SHP77 (cell line): ENCODE results near the gene STOML1.
"Not testable (repeated sequence)": the region's sequence is repeated elsewhere in the genome, so short reads cannot be mapped to it uniquely, and the experiment has no call there.

ENCODE experiments used
- DNase-seq, 2 experiments: peaks; one replicate each; lab custom pipeline; 2025; lab: John Stamatoyannopoulos, UW

Gene STOML1

GRCh38 chr15:73987250-73987649 is 4.8 kb downstream of the STOML1 start:
- DNase-seq: no peak

- no peak for DNase-seq
Measured at GRCh38 chr15:73986776-73987056, 5.4 kb downstream of the STOML1 start.

DNA sequence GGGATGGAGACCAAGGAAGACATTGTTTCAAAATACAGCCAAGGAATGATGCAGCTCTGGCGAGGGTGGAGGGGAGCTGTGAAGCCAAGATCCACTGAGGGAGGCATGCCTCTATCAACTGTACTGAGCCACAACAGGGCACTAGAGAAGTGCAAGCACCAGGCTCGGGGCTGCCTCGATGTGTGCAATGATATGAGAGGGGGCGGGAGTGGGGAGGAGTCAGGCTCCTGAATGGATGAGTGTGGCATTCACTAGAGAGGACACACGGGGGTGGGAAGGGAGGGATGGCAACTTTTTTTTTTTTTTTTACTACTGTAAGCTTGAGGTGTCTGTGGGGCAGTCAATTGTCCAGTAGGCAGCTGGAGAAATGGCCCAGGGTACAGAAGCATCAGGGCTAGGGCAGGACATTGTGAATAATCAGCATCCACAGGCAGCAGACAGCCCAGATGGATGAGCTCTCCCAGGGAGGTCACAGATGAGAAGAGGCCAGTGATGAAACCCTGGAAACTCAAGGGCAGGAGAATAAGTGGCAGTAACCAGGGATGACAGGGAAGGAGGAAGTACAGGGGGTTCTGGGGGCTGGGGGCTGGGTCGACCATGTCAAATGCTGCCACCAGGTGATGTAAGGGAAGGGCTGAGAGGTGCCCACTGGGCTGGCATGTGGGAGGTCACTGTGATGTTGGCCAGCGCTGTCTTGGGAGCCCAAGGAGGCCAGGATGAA is 5.9 kb downstream of the STOML1 start:
- no peak for DNase-seq

DNA sequence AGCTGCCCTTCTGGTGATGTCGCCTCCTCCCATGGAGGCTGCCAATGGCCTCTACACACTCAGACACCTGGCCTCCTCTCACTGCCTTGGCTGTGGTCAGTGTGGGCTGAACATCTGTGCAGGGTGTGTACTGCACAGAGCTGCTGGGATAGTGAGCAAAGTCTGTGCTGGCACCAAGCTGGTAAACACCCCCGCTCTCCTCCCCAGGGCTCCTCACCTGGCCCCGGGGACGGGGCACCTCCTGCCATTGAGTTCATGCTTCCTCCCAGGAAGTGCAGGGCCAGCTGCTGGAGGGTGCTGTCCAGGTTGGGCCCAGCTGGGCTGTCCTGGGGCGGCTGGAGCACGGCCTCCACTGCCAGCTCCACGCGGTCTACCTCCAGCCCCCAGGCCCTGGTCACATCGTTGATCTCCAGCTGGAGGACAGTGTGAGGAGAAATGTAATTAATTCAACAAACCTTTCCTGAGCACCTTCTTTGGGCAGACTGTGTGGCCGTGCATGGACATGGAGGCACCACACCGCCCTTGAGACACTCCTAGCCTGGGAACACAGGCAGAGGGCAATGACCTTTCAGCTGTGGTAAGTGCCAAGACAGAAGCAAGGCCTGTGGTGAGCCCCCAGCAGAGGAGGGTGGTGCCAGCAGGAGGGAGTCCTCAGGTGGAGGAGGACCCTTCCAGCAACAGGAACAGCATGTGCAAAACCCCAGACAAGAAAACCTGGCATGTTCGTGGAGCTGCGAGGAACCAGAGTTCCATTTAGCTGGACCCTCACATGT is 6.8 kb downstream of the STOML1 start:
- DNase-seq: no peak

DNA sequence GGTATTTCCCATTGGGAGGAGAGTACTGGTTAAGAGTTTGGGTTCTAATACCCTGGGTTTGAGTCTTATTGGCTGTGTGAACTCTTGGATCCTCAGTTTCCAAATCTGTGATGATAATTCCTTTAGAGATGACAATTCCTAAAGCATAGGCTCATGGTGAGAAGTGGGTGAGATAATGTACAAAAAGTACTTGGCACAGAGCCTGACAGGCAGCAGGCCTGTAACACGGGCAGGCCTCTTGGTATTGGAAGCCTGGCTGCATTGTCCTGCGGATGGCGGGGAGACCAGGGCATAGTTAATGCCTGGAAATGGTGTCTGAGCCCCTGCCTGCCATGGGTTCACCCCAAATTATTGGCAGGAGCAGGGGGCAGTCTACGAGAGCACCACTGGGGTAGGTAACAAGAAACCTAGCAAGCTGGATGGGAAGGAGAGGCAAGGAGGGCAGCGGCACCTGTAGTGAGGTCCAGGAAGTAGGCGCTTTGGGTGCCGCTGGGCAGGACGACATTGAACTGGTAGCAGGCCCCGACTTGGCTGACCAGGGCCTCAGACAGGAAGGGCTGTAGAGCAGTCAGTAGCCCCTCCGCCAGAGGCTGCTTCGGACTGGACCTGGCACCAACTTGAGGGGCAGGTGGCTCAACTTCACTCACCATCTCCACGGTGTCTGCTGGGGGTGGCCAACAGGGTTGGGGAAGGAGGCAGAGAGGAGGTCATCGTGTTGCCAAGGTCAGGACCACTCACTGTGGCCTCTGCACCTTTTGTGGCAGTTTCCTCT is 7.7 kb downstream of the STOML1 start:
- no peak for DNase-seq

DNA sequence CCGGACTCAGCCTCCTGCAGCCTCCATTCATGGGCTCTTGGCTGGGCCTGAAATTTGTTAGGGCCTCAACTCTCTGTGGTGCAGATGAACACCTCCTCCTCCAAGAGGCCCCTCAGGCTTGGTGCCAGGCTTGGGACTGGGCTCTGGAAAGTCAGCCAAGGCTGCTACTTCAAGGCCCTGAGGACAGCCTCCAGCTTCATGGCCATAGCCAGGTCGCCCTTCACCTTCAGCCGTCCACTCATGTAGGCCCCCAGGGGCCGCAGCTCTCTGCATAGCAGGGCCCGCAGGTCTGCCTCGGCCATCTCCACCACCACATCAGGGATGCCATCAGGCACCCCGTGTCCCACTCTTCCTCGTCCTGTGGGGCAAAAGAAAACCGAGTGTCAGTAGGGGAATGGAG is 8.3 kb downstream of the STOML1 start:
- DNase-seq: no peak

DNA sequence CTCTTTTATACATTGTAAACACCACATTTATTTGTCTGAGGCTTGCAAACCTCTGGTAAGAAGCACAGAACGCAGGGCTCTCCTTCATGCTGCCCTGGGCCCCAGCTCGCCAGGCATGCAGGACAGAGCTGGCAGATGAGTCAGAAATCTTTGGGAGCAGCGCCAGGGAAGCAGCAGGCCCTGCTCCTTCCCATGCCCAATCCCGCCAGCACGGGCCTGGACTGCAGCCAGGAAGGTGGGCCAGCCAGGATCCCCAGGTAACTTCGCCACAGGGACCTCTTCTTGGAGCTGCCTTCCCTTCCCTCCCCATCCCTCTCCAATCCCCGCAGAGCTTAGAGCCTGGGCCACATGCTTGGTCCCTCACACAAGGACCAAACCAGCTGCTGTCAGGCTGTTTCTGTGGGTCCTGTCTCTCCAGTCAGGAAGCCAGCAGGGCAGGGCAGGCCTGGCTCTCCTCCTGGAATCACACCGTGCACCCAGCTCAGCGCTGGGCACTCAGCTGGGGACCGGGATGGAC is 8.8 kb downstream of the STOML1 start:
- no peak for DNase-seq

DNA sequence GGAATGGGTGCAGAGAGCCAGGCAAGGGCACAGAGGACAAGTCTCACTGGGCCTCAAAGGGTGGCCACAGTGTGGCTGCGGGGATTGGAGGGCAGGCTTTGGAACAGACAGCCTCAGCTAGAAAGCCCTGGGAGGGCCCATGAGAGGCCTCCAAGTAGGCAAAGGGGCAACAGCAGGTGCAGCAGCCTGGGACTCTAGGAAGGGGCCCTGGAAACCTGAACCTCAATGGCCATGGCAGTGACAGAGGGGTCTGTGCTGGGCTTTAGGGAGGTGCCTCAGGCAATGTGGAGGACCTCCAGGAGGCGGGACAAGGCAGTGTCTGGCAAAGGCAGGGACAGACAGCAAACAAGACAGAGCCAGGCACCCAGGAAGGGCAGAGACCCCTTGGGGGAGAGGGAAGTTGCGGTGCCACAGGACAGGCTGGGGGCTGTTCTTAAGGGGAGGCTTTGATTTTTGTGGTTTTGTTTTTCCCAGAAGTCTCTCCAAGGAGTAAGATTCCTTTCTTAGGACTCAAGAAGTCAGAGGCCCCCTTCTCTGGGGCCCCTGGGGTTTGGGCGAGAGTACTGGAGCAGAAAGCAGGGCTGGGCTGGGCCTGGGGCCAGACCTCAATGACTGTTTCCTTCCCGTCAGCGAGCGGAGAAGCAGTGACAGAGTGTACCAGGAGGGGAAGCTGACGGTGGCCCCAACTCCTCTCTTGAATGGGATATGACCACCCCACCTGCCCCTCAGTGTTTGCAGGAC is 9.7 kb downstream of the STOML1 start:
- no peak for DNase-seq

GRCh38 chr15:73981761-73982221 is 10.3 kb downstream of the STOML1 start:
- DNase-seq: no peak

GRCh38 chr15:73979636-73980035 is 12.5 kb downstream of the STOML1 start:
- DNase-seq: no peak

- no peak for DNase-seq
Measured at GRCh38 chr15:73978896-73979295, 13.2 kb downstream of the STOML1 start.

DNA sequence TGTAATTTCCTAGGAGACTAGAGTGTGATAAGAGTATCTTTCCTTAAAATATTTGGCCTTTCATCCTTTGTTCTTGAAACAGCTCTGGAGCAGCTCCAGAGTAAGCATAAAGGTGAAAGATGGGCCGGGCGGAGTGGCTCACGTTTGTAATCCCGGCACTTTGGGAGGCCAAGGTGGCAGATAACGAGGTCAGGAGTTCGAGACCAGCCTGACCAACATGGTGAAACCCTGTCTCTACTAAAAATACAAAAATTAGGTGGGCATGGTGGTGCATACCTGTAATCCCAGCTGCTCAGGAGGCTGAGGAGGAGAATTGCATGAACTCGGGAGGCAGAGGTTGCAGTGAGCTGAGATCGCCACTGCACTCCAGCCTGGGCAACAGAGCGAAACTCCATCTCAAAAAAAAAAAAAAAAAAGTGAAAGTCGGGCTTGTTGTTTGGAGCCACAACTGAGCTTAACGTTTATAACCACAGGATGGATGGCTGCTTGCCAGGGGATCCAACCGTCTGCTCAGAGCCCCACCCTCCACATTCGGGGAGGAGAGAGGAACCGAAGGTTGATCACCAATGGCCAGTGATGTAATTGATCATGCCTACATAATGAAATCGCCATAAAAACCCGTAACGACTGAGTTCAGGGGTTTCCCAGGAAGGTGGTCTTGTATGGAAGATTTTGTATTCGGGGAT is 16.5 kb downstream of the STOML1 start:
- not testable (repeated sequence) for DNase-seq

GRCh38 chr15:73973683-73974200 is 18.4 kb downstream of the STOML1 start:
- DNase-seq: not testable (repeated sequence)

DNA sequence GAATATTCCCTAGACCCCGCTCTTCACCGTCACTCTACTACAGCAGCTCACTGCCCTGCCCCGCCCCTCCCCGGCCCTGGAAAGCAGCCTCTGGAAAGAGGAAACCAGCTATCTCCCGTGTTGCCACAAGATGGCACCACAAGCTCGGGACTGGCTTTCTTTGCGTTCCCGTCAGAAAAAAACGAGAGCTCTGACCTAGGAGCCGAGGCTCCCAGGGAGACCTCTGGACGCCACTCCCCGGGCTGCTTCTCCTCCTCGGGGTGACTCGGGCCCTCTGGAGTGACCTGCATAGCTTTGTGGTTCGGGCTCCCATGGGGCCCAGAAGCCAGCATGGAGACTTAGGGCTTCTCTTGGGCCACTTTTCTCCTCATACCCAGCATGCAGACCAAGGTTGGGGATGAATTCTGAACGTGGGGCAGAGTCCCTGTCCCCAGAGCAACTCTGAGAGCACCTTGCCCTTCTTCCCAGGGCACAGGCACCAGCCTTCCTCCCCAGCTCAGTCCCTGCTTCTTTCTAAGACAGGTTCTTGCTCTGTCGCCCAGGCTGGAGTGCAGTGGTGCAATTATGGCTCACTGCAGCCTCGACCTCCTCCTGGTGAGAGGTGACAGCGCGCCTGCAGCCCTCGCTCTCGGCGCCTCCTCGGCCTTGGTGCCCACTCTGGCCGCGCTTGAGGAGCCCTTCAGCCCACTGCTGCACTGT is 19.0 kb downstream of the STOML1 start:
- DNase-seq: peak; percentile 62 to 74

GRCh38 chr15:73969151-73969759 is 22.8 kb downstream of the STOML1 start:
- no peak for DNase-seq

GRCh38 chr15:73968461-73968860 is 23.6 kb downstream of the STOML1 start:
- no peak for DNase-seq

- no peak for DNase-seq
Measured at GRCh38 chr15:73965758-73966113, 26.4 kb downstream of the STOML1 start.

- DNase-seq: no peak
Measured at GRCh38 chr15:73965094-73965757, 26.9 kb downstream of the STOML1 start.

DNA sequence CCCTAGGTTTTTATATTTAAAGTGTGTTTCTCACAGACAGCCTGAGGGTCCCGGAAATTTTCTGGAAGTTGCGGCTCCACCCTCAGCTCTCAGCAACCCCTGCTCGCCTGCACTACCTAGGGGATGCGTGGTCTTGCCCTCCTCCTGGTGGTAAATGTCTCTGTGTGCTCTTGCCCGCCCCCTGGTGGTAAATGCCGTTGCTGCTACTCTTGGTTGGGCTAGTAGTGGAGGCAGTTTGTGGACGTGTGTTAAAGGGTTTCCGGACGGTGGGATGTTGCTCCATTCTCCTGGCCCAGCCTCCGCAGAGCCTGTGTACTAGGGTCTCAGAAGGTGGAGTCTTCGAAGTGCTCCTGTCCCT is 27.4 kb downstream of the STOML1 start:
- peak; percentile 59 to 65 for DNase-seq

GRCh38 chr15:73962433-73962832 is 29.7 kb downstream of the STOML1 start:
- no peak for DNase-seq
